Gastrocnemius medialis (tissue), 4 donors: ENCODE data around the gene FBXL17.

ENCODE experiments used
- CTCF ChIP-seq, 5 experiments: fragments of 450-650 bp in 3 of 5; fragments of 200-600 bp in 2 of 5; sonication (generic) in 2 of 5; IDR thresholded peaks in 4 of 5; conservative IDR thresholded peaks in 1 of 5; 1 replicate in 4 of 5; 2 replicates in 1 of 5; pipeline ENCODE4 v1.5.1; 2016 to 2019; ENCODE audit warnings: antibody characterized with exemption in 5 of 5, mild to moderate bottlenecking in 3 of 5, moderate library complexity in 3 of 5
- POLR2A ChIP-seq, 2 donors: fragments of 450-650 bp; IDR thresholded peaks; one replicate each; pipeline ENCODE4 v1.6.1; 2017; ENCODE audit warnings: antibody characterized with exemption in 2 of 2, mild to moderate bottlenecking in 2 of 2, moderate library complexity in 2 of 2

GRCh38 chr5:108321341-108321740 lies 60.6 kb downstream of the FBXL17 start:
- TF ChIP-seq POLR2A (IDR thresholded peaks at IDR 0.05) (no peak), CTCF (IDR thresholded peaks at IDR 0.05 in 4 of 5, conservative IDR thresholded peaks at IDR 0.05 in 1 of 5) (no peak)
